ENCODE data around the gene IP6K3.

The IP6K3 gene

DNA sequence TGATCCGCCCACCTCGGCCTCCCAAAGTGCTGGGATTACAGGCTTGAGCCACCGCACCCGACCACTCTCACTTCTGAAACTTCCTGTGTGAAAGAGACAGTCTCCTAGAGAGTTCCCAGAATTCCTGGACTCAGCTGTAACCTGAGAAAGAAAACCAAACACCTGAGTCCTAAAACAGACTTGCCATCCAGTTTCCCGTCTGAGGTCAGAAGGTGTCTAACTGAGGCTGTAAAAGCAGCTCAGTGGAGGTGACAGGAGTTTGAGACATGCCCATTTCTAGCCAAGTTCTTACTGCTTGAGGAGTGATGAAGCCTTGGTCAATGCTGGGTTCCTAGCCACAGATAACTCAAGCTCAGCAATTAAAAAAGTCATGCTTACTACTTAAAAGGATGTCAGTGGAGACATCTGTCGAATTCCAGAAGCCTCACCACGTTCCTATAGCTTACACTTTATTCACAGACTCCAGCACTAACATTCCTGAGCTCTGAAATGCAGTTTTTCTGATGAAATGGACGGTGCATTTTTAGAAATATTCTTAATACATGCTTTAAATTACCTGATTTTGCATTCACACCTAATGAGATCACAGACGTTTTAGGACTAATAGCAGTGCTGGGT, 41.3 kb downstream of the IP6K3 start:
- no peak for DNase-seq (ENCODE audit: low spot score)

DNA sequence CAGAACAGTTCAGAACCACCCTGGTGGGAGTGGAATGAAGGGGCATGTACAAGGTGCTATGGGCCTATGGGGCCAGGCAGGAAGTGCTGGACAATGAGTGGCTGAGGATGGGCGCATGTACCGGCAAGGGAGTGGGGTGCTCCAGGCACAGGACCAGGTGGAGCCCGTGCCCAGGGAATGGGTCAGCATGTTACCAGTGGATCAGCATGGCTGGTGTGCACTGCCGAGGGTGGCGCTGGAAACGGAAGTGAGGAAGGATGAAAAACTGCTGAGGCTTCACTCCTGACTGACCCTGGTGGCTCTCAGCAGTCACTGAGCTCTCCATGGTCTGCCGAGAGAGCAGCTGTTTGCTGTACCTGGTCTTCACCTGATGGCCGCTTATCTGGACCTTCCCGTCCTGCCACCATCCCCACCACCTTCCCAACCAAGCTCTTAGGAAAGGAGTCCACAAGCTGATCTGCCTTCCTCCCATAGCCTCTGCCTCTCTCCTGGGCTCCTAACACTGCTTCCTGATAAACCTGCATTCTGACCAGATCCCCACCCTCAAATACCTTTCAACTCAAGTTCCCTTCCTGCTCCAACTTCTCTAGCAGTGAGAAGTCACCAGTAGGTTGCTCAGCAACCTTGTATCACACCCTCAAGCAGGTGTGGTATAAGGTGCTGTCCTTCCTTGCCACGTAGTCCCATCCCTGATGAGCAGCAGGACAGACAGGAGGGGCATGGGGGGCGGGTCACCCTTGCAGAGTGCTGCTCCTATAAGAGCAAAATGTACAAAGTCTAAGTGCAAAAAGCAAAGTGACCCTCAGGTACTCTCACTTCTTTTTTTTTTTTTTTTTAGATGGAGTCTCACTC, 42.3 kb downstream of the IP6K3 start:
- no peak for DNase-seq (ENCODE audit: low spot score)

DNA sequence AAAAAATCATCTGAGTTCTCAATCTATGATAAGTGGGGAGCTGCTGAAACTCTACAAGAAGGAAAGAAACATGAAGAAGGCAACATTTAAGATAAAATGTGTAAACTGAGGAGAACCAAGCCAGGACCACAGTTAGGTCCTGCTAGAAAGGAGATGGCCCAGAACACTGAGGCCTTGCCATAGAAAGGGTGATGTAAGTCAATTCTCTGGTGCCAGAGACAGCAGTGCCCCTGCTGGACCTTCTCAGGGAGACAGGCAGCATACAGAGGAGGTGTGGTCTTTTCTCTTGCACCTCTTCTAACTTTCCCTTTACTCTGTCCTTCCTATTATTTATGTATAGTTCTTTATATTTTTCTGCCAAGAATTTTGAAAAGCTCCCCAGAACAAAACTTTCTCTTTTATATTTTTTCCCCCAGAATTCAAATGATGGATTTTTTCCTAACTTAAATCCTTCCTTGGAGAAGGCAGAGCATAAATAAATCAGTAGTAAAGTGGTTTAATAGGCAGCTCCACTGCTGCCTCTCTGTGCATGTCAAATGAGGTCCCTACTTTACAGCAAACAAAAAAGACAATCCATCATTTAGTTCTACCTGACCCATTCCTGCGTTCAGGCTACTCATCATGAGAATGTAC, 44.2 kb downstream of the IP6K3 start:
- peak; percentile 24 for DNase-seq (ENCODE audit: low spot score)

DNA sequence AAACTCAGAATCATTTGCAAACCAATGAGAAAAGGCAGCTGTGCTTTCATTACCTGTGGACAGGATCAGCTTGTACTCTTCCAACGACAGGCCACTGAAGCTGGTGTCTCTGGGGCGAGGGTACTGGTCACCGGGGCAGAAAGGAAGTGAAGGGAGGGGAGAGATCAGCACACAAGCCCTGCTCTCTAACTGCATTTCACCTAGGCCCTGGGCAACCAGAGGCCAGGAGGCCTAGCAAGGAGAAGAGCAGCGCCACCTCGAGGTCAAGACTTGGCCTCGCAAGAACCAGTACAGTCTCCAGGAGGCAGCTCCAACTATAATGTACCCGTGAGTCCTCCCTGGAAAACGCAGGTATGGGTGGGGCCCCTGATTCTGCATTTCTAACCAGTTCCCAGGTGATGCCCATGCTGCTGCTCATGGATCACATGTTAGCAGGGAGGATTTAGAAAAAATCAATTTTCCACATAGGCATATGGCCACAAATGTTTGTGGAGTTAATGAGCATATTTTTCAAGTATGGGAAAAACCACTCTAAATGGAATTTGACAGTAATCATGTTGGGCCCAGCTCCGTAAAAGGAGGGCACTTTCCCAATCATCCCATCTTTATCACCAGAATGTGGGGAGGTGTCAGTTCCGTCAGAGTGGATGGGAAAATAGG, 46.2 kb downstream of the IP6K3 start:
- peak; percentile 60 for DNase-seq (ENCODE audit: low spot score)

DNA sequence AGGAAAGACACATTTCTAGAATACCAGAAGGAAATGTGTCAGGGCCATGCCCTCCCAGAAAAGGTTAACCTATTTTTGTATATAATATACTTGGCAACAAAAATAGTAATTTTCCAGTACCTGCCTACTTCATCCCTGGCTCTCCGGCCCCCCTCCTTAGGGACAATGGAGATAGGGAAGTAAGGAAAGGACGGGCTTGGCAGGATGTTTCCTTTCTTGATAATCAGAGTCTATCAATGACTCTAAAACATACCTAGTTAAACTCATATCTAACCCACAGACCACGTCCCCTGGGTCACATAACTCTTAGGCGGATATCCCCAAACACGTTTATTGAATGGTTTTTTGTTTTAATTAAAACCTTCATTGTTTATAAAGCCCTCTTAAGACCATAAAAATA, 47.0 kb downstream of the IP6K3 start:
- no peak for DNase-seq (ENCODE audit: low spot score)

DNA sequence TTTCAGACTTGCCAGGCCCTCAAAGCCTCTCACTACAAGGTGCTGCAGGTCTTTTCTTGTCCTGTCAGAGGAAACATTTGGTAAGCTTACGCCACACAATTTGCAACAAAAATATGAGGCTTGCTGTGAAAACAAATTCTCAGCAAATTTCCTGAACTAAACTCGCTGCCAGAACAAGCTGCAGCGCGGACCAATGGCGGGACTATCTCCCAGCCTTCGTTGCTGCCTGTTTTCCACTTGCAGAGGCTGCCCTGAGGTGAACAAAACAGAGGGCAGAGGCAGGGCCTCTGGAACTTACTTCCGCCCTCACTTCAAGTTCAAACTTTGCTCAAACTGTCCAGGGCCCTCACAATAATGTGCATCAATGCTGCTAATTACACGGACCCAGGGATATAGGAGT, 47.6 kb downstream of the IP6K3 start:
- DNase-seq (ENCODE audit: low spot score) = no peak

DNA sequence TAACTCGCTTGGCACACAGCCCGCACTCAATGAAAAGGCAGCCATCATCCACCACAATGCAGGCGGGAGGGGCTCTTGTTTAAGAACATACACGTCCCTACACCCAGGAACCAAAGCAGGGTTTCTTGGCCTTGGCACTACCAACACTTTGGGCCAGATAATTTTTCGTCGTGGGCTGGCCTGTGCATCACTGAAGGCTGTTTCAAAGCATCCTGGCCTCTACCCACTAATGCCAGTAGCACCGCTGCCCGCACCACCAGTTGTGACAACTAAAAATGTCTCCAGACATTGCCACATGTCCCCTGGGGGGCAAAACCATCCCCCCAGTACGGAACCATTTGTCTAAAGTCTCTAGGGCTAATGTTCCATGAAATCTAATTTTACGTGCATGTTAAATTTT, 48.2 kb downstream of the IP6K3 start:
- no peak for DNase-seq (ENCODE audit: low spot score)

DNA sequence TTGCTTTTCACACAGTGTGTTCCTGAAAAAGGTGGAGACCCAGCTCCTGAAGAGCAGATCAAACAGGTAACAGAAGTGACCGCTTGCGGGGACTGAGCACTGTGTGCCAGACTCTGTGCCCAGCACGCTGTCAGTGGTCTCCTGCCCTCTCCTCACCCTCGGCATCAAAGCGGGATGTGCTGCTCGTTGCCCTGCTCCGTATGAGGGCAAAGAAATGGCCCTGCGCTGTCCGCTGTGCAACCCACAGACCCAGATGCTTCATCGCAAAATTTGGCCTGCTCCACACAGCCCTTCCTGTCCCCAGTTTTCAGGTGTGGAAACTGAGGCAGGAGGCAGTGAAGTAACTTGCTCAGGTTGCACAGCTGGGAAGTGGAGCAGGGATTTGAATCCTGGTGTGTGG, 48.9 kb downstream of the IP6K3 start:
- DNase-seq (ENCODE audit: low spot score) = no peak

DNA sequence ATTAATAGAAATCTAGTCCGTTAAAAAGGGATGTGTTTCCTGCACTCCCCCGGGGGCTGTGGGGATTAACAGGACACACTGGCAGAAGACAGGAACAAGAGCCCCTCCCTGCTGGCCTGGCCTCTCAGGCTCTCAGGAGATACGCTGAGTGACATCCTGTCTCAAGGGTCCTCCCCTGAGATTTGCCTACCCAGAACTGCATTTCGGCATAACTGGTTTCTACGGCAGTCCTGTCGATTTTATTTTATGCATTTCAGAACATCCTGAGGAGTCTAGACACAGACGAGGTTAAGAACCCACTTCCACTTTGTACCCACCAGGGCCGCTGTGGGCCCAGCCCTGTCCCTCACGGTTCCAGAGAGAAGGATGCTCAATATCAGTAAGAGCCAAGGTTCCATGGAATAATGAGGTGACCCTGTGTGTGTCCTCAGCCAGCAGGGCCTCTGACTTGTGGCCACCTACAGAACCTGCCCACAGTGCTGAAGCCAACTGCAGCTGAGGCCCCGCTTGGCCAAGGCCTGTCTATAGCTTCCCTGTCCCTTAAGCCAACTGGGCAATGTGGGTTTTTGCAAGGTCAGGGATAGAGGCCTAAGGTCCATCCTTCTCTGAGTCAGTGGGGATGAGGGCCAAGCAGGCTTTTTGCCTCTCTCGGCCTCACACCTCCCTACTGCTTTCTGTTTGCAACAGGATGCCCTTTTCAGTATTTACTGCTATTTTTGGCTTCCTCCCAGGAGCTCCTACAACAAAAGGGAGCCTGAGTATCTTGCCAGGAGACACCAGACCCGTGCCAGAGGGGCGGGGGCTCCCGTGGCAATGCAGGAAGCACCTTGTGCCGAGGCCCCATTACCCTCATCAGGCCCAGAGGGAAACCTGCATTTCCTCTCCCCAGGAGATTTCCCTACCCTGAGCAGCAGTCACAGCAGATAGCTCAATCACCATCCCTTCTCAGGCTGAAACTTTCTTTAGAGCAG, 49.9 kb downstream of the IP6K3 start:
- DNase-seq (ENCODE audit: low spot score) = no peak

DNA sequence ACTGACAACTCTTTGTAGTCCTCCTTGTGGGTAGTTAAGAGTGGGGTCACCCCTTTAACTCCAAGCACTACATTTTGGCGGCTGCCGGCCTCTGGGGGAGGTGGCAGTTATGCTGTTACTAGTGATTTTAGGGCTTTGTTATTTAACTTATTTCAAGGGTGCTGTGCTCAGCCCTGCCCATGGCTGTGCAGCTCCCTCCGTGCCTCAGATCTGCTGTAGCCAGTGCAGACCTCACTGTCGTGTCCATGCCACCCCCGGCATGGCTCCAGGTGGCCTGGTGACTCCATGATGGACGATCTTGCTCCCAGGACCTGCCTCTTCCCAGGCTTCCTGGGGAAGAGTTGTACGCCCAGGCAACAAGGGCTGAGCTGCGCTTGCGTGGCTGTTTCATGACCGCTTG, 50.6 kb downstream of the IP6K3 start:
- no peak for DNase-seq (ENCODE audit: low spot score)

DNA sequence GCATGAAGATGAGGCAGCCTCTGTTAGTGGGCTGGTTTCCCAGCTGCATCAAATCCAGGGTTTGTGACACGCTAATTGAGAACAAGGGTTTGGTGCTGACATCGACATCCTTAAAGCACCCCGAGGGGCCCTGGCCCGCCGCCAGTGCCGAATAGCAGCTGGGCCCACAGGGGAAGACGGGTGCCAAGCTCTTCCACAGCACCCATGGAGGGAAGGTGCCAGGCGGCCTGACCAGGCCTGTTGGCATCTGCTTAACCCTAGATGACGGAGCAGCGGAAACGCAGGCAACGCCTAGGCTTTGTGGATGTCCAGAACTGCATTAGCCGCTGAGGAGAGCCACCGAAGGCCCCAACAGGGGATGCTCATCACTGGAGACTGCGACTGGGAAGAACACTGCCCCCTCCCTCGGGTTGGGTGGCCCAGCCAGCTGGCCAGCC, 51.2 kb downstream of the IP6K3 start:
- no peak for DNase-seq (ENCODE audit: low spot score)

DNA sequence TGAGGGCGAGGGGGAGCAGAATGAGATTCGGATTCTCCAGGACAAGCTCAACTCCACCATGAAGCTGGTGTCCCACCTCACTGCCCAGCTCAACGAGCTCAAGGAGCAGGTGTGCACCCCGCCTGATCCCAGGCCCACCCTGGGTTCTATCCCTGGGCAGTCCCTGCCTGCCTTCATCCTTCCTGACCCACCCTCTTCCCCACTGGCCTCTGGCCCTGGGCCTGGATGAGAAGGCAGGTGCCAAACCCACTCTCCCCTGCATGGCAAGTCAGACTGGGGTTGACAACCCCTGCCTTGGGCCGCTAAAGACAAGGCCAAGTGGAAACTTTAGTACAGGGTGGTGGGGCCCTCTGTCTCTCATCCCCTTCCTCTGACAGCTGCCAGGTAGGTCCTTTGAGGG, 51.7 kb downstream of the IP6K3 start:
- no peak for DNase-seq (ENCODE audit: low spot score)

DNA sequence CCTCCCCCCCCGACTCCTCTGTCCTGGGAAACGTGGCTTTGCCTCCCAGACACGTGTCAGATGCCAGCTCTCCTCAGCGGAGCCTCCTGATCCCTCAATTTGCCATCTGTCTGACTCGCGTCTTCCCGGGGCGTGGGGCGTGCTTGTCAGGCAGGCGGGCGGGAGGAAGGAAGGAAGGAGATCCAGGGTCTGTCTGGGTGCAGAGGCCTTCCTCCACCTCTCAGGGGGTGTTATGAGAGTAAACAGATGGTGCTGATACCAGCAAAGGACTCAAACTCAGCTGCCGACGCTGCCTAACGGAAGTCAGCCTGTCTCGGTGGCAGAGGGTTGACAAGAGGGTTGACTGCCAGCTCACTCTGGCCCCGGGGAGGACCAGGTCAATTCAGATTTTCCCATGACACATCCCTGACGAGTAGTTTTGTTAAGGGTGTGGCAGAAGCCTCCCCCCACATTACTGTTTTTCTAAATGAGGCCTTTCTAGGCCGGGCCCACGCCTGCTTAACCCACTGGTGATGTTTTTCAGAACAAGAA, 52.2 kb downstream of the IP6K3 start:
- DNase-seq (ENCODE audit: low spot score) = no peak

DNA sequence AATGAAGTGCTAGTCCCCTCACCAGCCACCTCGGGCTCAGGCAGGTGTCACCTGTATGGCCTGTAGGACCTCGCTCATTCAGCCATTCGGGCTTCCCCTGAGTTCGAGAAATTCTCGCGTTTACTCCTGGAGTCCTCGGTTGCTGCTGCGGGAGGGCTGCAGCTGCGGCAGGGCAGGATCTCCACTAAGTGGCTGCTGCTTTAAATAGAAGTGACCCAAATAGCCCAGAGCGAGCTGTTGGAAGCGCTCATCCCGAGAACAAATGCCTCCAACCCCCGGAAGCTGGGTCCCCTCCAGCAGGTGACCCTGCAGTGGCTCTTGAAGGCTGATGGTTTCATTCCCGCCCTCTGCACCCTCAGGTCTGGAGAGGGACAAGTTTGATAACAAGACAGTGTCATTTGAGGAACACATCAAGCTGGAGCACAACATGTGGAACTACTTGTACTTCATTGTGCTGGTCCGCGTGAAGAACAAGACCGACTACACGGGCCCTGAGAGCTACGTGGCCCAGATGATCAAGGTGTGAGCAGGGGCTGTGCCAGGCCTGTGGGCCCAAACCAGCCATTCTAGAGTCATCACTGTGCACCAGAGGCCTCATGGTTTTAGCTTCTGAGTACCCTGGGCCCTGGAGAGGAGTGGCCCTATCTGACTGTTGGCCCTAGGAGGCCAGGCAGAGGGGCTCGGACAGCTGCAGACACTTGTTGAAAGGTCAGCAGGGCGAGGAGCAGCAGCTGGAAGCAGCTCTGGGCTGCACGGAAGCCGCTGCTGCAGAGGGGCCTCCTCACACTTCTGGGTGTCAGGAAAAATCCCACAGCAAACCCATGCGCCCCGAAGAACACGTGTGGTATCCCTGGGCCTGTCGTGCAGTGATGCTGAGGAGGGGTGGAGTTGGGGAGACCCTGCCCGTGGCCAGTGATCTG, 53.3 kb downstream of the IP6K3 start:
- no peak for DNase-seq (ENCODE audit: low spot score)

DNA sequence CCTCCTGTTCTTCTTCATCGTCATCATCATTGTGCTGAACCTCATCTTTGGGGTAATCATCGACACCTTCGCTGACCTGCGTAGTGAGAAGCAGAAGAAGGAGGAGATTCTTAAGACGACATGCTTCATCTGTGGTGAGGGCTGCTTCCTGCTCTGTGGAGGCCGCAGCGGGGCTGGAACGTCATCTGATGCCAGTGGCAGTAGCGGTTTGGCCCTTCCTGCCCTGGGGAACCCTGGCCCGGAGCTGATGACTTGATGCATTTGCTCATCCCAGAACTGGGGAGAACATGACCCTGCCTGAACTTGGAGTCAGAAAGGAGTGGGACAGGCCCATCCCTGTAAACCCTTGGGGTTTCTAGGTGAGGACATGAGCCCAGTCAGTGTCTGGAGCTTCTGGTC, 53.9 kb downstream of the IP6K3 start:
- DNase-seq (ENCODE audit: low spot score) = no peak

DNA sequence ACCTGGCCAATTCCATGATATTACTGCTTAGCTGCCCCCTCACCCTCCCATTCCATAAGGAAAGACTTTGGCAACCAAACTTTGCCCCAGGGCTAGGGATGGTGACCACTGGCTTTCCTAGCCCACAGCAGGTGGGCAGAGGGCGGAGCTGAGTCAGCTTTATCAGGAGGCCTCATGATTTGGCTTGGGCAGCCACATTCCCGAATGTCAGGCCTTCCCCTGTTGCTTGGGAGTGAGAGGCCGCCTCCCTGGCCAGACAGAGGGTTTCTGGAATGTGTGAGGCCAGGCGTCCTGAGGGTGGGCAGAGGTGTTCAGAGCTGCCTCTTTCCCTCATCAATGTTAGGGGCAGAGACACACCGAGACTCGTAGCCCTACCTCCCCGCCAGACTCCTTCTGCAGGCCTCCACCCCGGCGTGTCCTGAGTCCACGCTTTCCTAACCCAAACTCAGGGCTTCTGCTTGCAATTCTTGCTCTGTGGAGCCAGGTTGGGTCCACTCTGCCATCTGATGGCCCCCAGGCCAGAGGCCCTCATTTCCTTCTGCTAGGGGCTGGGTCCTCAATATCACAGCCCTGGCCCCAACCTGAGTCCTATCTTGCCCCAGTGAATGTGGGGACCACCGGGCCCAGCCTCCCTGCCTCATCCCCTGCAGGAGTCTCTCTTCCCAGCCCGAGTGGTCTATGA, 54.5 kb downstream of the IP6K3 start:
- DNase-seq (ENCODE audit: low spot score) = no peak

DNA sequence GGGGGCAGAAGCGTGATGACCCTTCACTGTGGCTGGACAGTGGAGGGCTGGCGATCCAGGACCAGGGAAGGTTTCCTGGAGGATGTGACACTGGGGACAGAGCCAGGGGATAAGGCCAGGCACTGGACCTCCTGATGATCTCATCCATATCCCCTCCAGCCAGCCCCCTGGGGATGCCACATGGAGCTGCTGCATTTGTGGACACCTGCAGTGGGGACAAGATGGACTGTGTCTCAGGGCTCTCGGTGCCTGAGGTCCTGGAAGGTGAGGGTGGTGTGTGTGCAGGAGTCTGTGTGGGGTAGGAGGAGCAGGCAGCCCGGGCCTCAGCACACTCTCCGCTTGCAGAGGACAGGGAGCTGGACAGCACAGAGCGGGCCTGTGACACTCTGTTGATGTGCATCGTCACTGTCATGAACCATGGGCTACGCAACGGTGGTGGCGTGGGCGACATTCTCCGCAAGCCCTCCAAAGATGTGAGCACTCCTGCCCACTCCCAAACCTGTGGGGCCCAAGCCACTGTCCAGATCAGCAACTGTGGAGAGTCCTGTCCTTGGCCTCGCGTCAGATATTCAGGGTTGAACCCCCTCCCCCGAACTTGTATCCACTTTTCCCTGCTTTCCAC, 55.1 kb downstream of the IP6K3 start:
- no peak for DNase-seq (ENCODE audit: low spot score)

DNA sequence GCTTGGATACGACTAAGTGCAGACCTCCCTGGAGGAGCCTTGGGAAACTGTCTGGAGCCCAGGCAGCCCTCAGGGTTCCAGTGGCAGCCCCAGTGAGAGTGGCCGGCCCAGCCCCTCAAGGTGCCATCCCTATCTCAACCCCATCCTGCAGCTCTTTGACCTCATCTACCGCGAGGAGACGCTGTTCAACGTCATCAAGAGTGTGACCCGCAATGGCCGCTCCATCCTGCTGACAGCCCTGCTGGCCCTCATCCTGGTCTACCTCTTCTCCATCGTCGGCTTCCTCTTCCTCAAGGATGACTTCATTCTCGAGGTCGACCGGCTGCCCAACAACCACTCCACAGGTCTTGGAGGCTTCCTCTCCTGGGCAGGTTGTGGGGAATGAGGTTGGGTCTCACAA, 55.9 kb downstream of the IP6K3 start:
- no peak for DNase-seq (ENCODE audit: low spot score)

DNA sequence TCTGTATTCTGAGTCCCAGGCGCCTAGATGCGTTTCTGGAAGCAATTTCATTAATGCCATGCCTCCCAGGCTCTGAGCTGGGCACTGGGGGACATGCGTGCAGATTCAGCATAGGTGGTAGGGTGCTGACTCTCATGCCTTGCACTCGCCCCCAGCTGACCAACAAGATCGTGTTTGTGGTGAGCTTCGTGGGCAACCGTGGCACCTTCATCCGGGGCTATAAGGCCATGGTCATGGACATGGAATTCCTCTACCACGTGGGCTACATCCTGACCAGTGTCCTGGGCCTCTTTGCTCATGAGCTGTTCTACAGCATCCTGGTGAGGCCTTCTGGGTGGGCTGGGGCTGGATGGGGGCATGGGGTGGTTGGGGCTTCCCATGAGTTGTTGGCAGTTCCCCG, 56.8 kb downstream of the IP6K3 start:
- DNase-seq (ENCODE audit: low spot score) = no peak
